Activated naive CD4-positive, alpha-beta T cell treated with anti-CD3 and anti-CD28 coated beads, Interleukin-2, amount 50 U/mL, for 72 hours (primary cell): ENCODE data around the gene BEND5. TPM values are rescaled to one million over a fixed set of nuclear protein-coding genes. Genes with fewer than 3 reads are reported as not detected.
A peak's percentile ranks its signal among the peaks of the same experiment; 100 is the strongest.

Source experiments
- ATAC-seq, 2 donors: fragments of 150-1000 bp; cut with Tn5 transposase; 2 replicates each; pipeline ENCODE4 v1.10.0; 2021; ENCODE audit warnings: mild to moderate bottlenecking in 2 of 2, moderate library complexity in 2 of 2
- DNase-seq, 2 donors: peaks; one replicate each; pipeline ENCODE4 v3.0.0; 2021 to 2022; ENCODE audit warnings: low spot score in 2 of 2
- H3K27ac Mint-ChIP-seq, 2 donors: one replicate each; pipeline ENCODE4 v1.8.0; 2022; ENCODE audit warnings: mild to moderate bottlenecking in 2 of 2, mixed read lengths in 2 of 2
- H3K36me3 Mint-ChIP-seq, 2 donors: one replicate each; pipeline ENCODE4 v1.8.0; 2022; ENCODE audit warnings: mixed read lengths in 2 of 2
- H3K9me3 Mint-ChIP-seq, 2 donors: one replicate each; pipeline ENCODE4 v1.8.0; 2022; ENCODE audit warnings: mixed read lengths in 2 of 2
- total RNA-seq, 2 donors: library from RNA; stranded (reverse); gene quantifications; one replicate each; pipeline ENCODE4 v1.2.3, GENCODE V29; 2022

The BEND5 gene
- total RNA-seq, 2 donors from 2014 or later, result 0.73 to 51.0 TPM

GRCh38 chr1:48741380-48741779 lies 35.3 kb downstream of the BEND5 start:
- H3K27ac Mint-ChIP-seq, result no peak overlapping the region
- no peak for ATAC-seq
- H3K36me3 Mint-ChIP-seq, result peaks cover 4 to 34% of the 10 kb centered on the region in 2 donors
- H3K9me3 Mint-ChIP-seq, result no peaks in the 10 kb centered on the region
- DNase-seq, result no peak

GRCh38 chr1:48740621-48741020 lies 36.1 kb downstream of the BEND5 start:
- Mint-ChIP-seq H3K36me3 (peaks cover 5 to 27% of the 10 kb centered on the region in 2 donors), H3K27ac (no peak overlapping the region), H3K9me3 (no peaks in the 10 kb centered on the region)
- ATAC-seq, result no peak
- DNase-seq, result no peak

- H3K36me3 Mint-ChIP-seq, result peaks cover 10 to 26% of the 10 kb centered on the region in 2 donors
- no peak overlapping the region for H3K27ac Mint-ChIP-seq
- DNase-seq (no peak), ATAC-seq (no peak)
- H3K9me3 Mint-ChIP-seq, result no peaks in the 10 kb centered on the region
Observed at GRCh38 chr1:48739091-48739490, 37.6 kb downstream of the BEND5 start.

DNA sequence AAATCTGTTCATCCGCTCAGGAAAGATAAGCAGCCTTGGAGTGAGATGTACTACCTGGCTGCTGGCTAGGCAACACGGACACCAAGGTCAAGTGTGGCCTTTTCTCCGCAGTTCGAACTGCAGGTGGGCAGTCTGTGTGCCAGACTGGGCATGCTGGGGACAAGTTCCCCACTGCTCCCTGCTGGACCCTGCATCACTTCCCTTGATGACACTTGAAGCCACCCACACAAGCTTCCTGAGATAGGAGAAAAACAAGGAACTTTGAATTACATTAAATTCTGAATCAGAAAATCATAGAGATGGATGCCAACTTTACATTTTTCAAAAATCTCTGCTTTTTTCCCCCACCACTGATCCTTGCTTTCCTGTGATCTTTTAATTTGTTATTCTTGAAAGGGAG lies 38.3 kb downstream of the BEND5 start:
- peaks cover 10 to 26% of the 10 kb centered on the region in 2 donors for H3K36me3 Mint-ChIP-seq
- no peaks in the 10 kb centered on the region for H3K9me3 Mint-ChIP-seq
- no peak for DNase-seq
- ATAC-seq, result no peak
- H3K27ac Mint-ChIP-seq, result no peak overlapping the region

- H3K36me3 Mint-ChIP-seq, result peaks cover 10 to 26% of the 10 kb centered on the region in 2 donors
Observed at GRCh38 chr1:48735796-48736195, 40.9 kb downstream of the BEND5 start.

DNA sequence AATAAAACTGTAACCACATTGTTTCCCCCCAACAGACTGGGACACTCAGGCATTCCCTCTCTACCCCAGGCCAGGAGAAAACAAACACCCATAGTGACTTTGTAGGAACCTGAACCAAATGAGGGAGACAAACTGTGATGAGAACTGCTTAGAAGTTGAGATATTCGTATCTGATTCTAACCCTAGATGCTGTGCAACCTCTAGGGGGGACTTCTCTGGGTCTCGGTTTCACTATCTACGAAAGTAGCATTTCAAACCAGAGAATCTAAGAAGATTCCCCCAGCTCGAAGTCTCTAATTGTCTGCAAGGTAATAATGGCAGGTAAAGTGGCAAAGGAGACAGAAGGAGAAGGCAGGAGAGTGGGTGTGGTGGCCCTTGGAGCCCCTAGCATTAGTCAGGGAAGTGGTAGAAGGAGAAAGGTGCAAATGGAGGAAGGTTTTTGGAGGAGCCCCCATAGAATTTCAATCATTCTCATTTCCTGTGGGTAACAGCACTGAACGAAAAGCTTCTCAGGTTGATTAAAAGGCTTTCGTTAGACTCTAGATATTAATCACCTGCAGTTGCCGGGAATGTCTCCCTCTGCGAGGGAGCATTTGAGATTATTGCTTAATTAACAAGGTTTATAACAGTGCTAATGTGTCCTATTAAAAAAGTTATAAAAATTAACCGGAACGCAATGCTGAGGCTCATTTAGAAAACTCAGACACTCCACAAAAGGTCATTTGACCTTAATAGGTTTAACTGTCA lies 46.4 kb downstream of the BEND5 start:
- ATAC-seq (no peak), DNase-seq (no peak)
- no peaks in the 10 kb centered on the region for H3K9me3 Mint-ChIP-seq
- H3K27ac Mint-ChIP-seq, result no peak overlapping the region
- peaks cover 5 to 19% of the 10 kb centered on the region in 2 donors for H3K36me3 Mint-ChIP-seq

More at GRCh38 chr1:48735796-48736195, 40.9 kb downstream of the BEND5 start:
- Mint-ChIP-seq H3K27ac (peak overlapping the region in 1 of 2 donors; percentile 73), H3K9me3 (no peaks in the 10 kb centered on the region)
- DNase-seq, result no peak
- no peak for ATAC-seq

GRCh38 chr1:48728584-48728983 lies 48.1 kb downstream of the BEND5 start:
- DNase-seq, result no peak
- Mint-ChIP-seq H3K36me3 (peaks cover 0 to 13% of the 10 kb centered on the region in 2 donors), H3K27ac (no peak overlapping the region), H3K9me3 (no peaks in the 10 kb centered on the region)
- no peak for ATAC-seq

DNA sequence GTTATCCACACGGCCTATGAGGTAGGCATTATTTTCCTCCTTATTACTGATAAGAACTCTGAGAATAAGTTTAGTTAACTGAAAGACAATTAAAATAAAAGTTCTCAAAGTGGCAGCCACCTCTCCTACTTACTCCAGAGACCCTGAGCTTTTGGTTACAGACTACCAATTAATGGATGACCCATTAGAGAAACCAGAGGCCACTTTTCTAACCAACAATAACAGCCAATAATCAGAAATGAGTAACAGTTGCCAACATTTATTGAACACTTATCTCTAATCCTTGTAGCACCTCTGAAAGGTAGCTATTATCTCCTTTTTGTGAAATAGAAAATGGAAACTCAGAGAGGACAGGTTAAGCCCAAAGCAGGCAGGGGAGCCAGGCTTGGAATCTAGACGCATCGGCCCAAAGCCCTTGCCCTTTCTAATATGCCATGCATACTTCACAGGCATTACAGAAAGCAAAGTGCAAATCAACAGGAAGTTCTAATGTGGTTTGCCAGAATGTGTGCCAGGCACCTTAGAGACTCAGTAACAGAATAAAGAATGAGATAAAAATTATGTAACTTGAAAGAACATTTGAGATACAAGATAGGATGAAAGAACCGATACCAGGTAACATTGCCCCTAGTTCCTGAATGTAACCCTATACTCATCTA lies 50.0 kb downstream of the BEND5 start:
- H3K9me3 Mint-ChIP-seq, result no peaks in the 10 kb centered on the region
- H3K27ac Mint-ChIP-seq, result peak overlapping the region in 1 of 2 donors; percentile 11
- no peak for DNase-seq
- H3K36me3 Mint-ChIP-seq, result peaks cover 0 to 13% of the 10 kb centered on the region in 2 donors
- ATAC-seq, result no peak

- H3K36me3 Mint-ChIP-seq, result peaks cover 0 to 13% of the 10 kb centered on the region in 2 donors
- no peak overlapping the region for H3K27ac Mint-ChIP-seq
- DNase-seq (no peak), ATAC-seq (no peak)
- H3K9me3 Mint-ChIP-seq, result no peaks in the 10 kb centered on the region
Observed at GRCh38 chr1:48726139-48726538, 50.6 kb downstream of the BEND5 start.

DNA sequence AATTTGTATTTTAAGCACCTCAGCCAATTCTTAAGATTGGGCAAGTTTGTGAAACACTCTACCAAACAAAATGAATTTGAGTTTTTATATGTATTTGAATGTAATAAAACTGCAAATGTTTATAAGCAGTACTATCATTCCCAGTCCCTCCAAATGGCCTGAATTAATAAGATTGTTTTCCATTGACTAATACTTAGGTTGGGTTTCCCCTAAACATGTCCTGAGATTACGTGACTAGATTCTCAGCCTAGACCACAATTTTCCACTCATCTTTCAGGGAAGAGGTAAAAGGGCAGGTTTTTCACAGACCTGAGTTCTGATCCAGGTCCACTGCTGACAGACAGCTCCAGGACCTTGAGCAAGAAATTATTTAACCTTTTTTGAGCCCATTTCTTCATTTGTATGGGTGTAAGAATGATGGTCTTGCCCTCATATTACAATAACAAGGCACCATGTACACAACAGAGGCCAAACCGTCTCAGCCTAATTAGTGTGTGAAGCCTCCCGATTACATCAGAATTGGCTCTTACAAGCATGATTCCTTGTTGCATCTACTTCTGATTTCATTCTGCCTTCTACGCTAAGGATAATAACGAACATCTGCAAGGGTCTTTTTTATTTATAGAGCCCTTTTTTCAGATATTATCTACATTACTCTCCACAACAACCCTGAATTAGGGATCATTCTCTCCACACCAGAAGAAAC lies 51.2 kb downstream of the BEND5 start:
- no peak overlapping the region for H3K27ac Mint-ChIP-seq
- ATAC-seq (peak in 1 of 2 donors; percentile 27), DNase-seq (no peak)
- peaks cover 0 to 13% of the 10 kb centered on the region in 2 donors for H3K36me3 Mint-ChIP-seq
- no peaks in the 10 kb centered on the region for H3K9me3 Mint-ChIP-seq

GRCh38 chr1:48720929-48721328 lies 55.8 kb downstream of the BEND5 start:
- no peak for ATAC-seq
- Mint-ChIP-seq H3K9me3 (no peaks in the 10 kb centered on the region), H3K27ac (no peak overlapping the region), H3K36me3 (no peaks in the 10 kb centered on the region)
- no peak for DNase-seq

DNA sequence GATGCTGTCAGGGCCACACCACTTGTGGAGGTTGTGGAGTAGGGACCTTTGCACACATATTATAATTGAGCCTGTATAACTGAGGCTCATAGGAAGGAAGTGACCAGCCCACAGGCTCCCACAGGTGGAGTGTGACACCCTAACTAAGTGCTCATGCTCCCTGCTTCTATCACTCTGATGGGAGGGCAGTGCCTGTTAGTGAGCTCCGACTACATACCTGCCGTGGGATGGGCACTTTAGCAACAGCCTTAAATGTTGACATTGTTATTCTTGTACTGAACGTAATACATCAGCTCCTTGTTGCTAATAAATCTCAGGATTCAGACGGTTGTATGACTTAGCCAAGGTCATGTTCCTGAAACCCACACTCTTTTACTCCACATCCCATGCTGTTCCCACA lies 58.0 kb downstream of the BEND5 start:
- DNase-seq, result no peak
- no peak for ATAC-seq
- H3K27ac Mint-ChIP-seq, result no peak overlapping the region
- H3K9me3 Mint-ChIP-seq, result no peaks in the 10 kb centered on the region
- H3K36me3 Mint-ChIP-seq, result no peaks in the 10 kb centered on the region

DNA sequence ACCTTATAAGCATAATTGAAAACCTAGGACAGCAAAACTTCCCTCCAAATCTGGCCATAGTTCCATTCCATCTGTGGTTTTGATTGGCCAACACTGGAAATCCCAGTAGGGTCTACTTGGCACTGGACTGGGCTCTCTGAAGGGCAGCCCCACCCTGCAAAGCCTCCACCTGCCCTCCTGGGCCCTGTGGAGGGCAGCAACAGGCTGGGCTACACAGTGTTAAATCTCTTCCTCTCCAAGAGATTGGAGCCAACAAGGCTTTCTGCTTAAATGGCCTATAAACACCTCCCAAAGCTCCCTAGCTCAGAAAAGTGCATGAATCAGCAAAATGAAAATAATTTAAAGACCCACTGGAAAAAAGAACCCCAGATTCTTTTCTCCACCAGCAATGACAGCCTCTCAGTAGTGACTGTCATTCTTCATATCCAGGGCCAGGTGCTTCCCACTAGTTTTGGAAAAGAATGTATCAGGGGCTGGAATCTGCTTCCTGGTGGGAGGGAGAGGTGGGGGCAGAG lies 58.5 kb downstream of the BEND5 start:
- ATAC-seq (no peak), DNase-seq (no peak)
- H3K9me3 Mint-ChIP-seq, result no peaks in the 10 kb centered on the region
- H3K36me3 Mint-ChIP-seq, result no peaks in the 10 kb centered on the region
- no peak overlapping the region for H3K27ac Mint-ChIP-seq

DNA sequence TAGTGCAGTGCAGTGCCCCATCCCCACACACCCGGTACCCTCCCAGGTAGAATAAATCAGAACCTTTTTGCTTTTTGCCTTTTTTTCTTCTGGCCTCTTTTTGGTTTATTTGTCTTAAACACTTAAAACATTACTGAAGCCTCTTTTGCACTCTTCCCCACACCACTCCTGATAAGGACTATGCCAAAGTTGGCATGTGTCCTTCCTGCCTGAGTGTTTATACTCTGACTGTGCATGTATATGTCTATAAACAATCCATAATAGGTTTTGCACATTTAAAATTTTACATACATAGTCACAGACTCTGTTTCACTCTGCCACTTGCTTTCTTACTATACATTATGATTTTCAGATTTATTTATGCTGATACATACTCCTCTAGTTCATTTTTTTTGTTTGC lies 59.6 kb downstream of the BEND5 start:
- H3K9me3 Mint-ChIP-seq, result no peaks in the 10 kb centered on the region

GRCh38 chr1:48715921-48716320 lies 60.8 kb downstream of the BEND5 start:
- H3K27ac Mint-ChIP-seq, result no peak overlapping the region
- no peak for DNase-seq
- no peaks in the 10 kb centered on the region for H3K9me3 Mint-ChIP-seq
- no peaks in the 10 kb centered on the region for H3K36me3 Mint-ChIP-seq
- no peak for ATAC-seq

More for the DNA sequence above, 59.6 kb downstream of the BEND5 start:
- DNase-seq (no peak), ATAC-seq (no peak)
- H3K36me3 Mint-ChIP-seq, result no peaks in the 10 kb centered on the region
- no peak overlapping the region for H3K27ac Mint-ChIP-seq

GRCh38 chr1:48710915-48711314 lies 65.8 kb downstream of the BEND5 start:
- ATAC-seq, result no peak
- H3K9me3 Mint-ChIP-seq, result no peaks in the 10 kb centered on the region
- no peak for DNase-seq
- H3K27ac Mint-ChIP-seq, result no peak overlapping the region
- H3K36me3 Mint-ChIP-seq, result no peaks in the 10 kb centered on the region

GRCh38 chr1:48710318-48710717 lies 66.4 kb downstream of the BEND5 start:
- DNase-seq (no peak), ATAC-seq (no peak)
- no peaks in the 10 kb centered on the region for H3K36me3 Mint-ChIP-seq
- peak overlapping the region; percentile 12 to 14 for H3K27ac Mint-ChIP-seq
- H3K9me3 Mint-ChIP-seq, result no peaks in the 10 kb centered on the region
